NT2/D1 (cell line): Measurements from ENCODE around the gene DUSP21.

Experiments used
- SUZ12 ChIP-seq: IDR thresholded peaks from 2 replicates; pipeline ENCODE4 v1.6.1; 2011; ENCODE audit not compliant: insufficient read length, insufficient read depth; ENCODE audit errors: extremely low read depth
- YY1 ChIP-seq: IDR thresholded peaks from 2 replicates; pipeline ENCODE4 v1.6.1; 2011; ENCODE audit not compliant: insufficient read length, insufficient read depth

GRCh38 chrX:44889824-44890223, 46.0 kb downstream of the DUSP21 start:
- TF ChIP-seq SUZ12 (no peak), YY1 (no peak)
